ENCODE measurements around the gene PRIMPOL. TPM values are rescaled to one million over a fixed set of nuclear protein-coding genes. Genes with fewer than 3 reads are reported as not detected.
"Not testable (repeated sequence)": the region's sequence is repeated elsewhere in the genome, so short reads cannot be mapped to it uniquely, and the experiment has no call there.

Gene PRIMPOL
- total RNA-seq, 2 donors from 2014 or later: 17.0 to 23.6 TPM

DNA sequence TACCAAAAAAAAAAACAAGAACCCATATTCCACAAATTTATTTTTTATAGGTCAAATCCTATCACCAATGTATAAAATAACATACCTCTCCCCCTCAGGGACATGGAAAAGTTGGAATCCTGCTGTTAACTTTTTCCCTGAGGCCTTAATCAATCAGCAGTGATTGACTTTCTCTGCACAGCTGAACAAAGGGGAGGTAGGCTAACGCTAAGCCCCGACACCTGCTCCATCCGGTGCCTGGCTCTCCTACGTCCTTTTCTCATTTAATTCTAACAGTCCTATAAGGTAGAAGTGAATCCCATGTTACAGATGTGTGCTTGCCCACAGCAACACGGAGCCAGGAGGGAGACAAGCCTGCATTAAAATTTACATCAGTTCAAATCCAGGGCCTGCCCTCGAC is 81.5 kb downstream of the PRIMPOL start:
- Mint-ChIP-seq H3K4me1 (peaks cover 6% of the 10 kb centered on the region), H3K27ac (no peak overlapping the region), H3K36me3 (ENCODE audit: low read depth) (peaks cover 74% of the 10 kb centered on the region), H3K27me3 (no peaks in the 10 kb centered on the region), H3K9me3 (no peaks in the 10 kb centered on the region), H3K4me3 (peak overlapping the region; percentile 94)
- ATAC-seq (replicated peaks): no peak

DNA sequence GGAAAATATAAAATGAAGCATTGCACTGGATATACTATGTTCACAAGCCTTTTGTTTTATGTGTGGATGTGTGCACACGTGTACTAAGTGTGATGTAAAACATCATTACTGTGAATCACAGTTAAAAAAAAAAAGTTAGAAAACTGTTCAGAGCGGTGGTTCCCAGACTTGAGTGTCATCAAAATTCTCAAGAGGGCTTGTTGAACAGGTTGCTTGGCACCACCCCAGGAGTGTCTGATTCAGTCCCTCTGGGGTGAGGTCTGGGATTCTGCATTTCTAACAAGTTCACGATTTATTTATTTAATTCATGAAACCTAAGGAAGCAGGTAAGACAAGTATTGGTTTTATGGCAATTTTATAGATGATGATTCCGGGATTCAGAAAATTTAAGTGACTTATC is 82.6 kb downstream of the PRIMPOL start:
- Mint-ChIP-seq H3K9me3 (no peaks in the 10 kb centered on the region), H3K36me3 (ENCODE audit: low read depth) (peaks cover 63% of the 10 kb centered on the region), H3K4me3 (peak overlapping the region; percentile 94), H3K4me1 (peaks cover 6% of the 10 kb centered on the region), H3K27ac (peak overlapping the region; percentile 82), H3K27me3 (no peaks in the 10 kb centered on the region)
- ATAC-seq (replicated peaks): no peak

DNA sequence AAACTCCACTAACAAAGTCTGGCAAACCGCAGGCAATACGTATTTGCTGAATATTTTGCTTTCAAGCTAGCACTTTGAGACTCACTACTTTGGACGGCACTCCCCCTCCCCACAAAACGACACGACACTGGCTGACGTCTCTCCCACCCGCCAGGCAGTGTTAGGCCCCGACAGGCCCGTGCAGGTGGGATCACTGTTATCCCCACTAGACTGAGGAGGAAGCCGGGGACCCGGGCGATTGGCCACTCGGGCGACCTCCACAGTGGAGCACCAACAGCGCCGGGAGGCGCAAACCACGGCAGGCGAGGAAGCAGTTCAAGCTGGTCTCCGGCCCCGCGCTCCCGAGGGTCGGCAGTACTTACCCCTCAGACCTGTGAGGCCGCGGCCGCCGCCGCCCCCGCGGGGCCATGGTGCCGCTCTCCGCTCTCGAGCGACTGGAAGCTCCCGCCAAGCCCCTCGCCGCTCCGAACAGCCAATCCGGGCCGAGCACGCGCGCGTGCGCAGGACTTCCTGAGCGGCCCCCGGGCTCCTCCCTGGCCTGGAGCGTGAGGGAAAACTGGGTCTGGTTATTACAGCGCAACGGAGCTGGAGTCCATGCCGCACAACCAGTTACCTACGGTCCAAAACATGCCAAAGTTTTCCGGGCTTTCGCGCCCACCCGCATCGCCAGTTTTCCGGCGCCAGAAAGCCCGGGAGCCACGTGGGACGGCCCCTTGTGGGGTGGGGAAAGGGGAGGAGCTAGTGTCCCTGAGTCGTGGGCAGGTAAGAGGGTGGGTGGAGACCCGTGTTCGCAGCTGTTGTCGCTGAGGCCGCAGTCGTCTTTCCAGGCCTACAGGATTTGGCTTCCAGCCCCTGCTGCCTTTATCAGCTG is 84.4 kb downstream of the PRIMPOL start, which contains the start of gene CENPU:
CENPU (minus strand) TSS at position 443 of the 871 bp plus-strand sequence; CDS start at position 409, 34 bp downstream.
- peak within 1 kb of the TSS; percentile 94 for H3K4me3 Mint-ChIP-seq
- H3K36me3 Mint-ChIP-seq (ENCODE audit: low read depth): peaks cover 46% of the 10 kb centered on the region
- H3K27me3 Mint-ChIP-seq: no peaks in the 10 kb centered on the region
- H3K9me3 Mint-ChIP-seq: no peaks in the 10 kb centered on the region
- peak within 1 kb of the TSS; percentile 85 for H3K27ac Mint-ChIP-seq
- peak; percentile 92 for ATAC-seq (replicated peaks)
- H3K4me1 Mint-ChIP-seq: peaks cover 6% of the 10 kb centered on the region

DNA sequence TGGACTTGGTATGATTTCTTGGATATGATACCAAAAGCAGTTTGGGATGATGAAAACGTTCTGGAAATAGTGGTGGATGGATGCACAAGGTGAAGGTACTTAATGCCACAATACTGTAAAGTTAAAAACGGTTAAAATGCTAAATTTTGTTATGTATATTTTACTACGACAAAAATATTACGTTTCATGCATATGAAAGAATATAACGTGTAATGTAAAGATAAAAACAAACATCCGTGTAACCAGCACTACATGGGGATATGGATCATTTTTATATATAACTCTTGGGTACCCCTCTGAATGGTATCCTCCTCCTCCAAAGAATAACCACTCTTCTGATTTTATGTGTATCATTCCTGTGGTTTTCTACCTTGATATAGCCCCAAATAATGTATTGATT is 85.2 kb downstream of the PRIMPOL start:
- ATAC-seq (replicated peaks): no peak
- H3K36me3 Mint-ChIP-seq (ENCODE audit: low read depth): peaks cover 37% of the 10 kb centered on the region
- no peaks in the 10 kb centered on the region for H3K27me3 Mint-ChIP-seq
- H3K27ac Mint-ChIP-seq: peak overlapping the region; percentile 85
- no peaks in the 10 kb centered on the region for H3K9me3 Mint-ChIP-seq
- H3K4me3 Mint-ChIP-seq: peak overlapping the region; percentile 94
- H3K4me1 Mint-ChIP-seq: peaks cover 13% of the 10 kb centered on the region

- not testable (repeated sequence) for ATAC-seq (replicated peaks); H3K36me3 Mint-ChIP-seq (ENCODE audit: low read depth); H3K9me3 Mint-ChIP-seq; H3K4me3 Mint-ChIP-seq; H3K27me3 Mint-ChIP-seq; H3K4me1 Mint-ChIP-seq
- peak overlapping the region; percentile 14 for H3K27ac Mint-ChIP-seq
Measured at GRCh38 chr4:184739575-184739974, 90.0 kb downstream of the PRIMPOL start.

DNA sequence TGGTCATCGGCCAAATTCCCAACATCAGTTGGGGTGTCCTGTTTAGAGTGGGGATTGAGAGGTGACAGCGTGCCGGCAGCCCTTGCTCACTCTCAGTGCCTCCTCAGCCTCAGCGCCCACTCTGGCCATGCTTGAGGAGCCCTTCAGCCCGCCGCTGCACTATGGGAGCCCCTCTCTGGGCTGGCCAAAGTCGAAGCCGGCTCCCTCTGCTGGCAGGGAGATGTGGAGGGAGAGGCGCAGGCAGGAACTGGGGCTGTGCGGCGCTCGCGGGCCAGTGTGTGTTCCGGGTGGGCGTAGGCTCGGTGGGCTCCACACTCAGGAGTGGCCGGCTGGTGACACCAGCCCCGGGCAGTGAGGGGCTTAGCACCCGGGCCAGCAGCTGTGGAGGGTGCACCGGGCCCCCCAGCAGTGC is 91.4 kb downstream of the PRIMPOL start:
- no peak overlapping the region for H3K27ac Mint-ChIP-seq
- no peaks in the 10 kb centered on the region for H3K27me3 Mint-ChIP-seq
- no peaks in the 10 kb centered on the region for H3K36me3 Mint-ChIP-seq (ENCODE audit: low read depth)
- no peak for ATAC-seq (replicated peaks)
- no peak overlapping the region for H3K4me3 Mint-ChIP-seq
- H3K9me3 Mint-ChIP-seq: no peaks in the 10 kb centered on the region
- peaks cover 9% of the 10 kb centered on the region for H3K4me1 Mint-ChIP-seq

DNA sequence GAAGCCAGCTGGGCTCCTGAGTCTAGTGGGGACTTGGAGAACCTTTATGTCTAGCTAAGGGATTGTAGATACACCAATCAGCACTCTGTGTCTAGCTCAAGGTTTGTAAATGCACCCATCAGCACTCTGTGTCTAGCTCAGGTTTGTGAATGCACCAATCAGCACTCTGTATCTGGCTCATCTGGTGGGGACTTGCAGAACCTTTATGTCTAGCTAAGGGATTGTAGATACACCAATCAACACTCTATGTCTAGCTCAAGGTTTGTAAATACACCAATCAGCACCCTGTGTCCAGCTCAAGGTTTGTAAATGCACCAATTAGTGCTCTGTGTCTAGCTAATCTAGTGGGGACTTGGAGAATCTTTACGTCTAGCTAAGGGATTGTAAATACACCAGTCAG is 92.1 kb downstream of the PRIMPOL start:
- ATAC-seq (replicated peaks); H3K4me1 Mint-ChIP-seq; H3K4me3 Mint-ChIP-seq; H3K36me3 Mint-ChIP-seq (ENCODE audit: low read depth); H3K27me3 Mint-ChIP-seq; H3K27ac Mint-ChIP-seq; H3K9me3 Mint-ChIP-seq: not testable (repeated sequence)

GRCh38 chr4:184743650-184744049 is 94.1 kb downstream of the PRIMPOL start:
- Mint-ChIP-seq H3K4me3 (no peak overlapping the region), H3K9me3 (no peaks in the 10 kb centered on the region), H3K27ac (no peak overlapping the region), H3K36me3 (ENCODE audit: low read depth) (no peaks in the 10 kb centered on the region), H3K27me3 (no peaks in the 10 kb centered on the region), H3K4me1 (peaks cover 9% of the 10 kb centered on the region)
- no peak for ATAC-seq (replicated peaks)

- H3K27ac Mint-ChIP-seq: no peak overlapping the region
- no peaks in the 10 kb centered on the region for H3K36me3 Mint-ChIP-seq (ENCODE audit: low read depth)
- H3K9me3 Mint-ChIP-seq: no peaks in the 10 kb centered on the region
- no peak overlapping the region for H3K4me3 Mint-ChIP-seq
- ATAC-seq (replicated peaks): no peak
- no peaks in the 10 kb centered on the region for H3K27me3 Mint-ChIP-seq
- peaks cover 8% of the 10 kb centered on the region for H3K4me1 Mint-ChIP-seq
Measured at GRCh38 chr4:184744236-184744635, 94.7 kb downstream of the PRIMPOL start.

Other genes with a start within 250 kb of the PRIMPOL start
- gene IRF2, start 175.2 kb upstream of the PRIMPOL start, total RNA-seq: 10 to 100 TPM; 48.1 to 61.7 TPM
- gene CASP3, start 291 bp upstream of the PRIMPOL start, total RNA-seq: 10 to 100 TPM; 65.2 to 84.9 TPM
- gene CENPU, start 84.4 kb downstream of the PRIMPOL start, total RNA-seq: 10 to 100 TPM; 48.6 to 66.4 TPM
- 10 to 100 TPM; 13.2 to 22.2 TPM for gene ACSL1, start 176.2 kb downstream of the PRIMPOL start, total RNA-seq

All from activated T-helper 17 cell treated with anti-CD3 and anti-CD28 coated beads, Interleukin-2, amount 50 U/mL, for 72 hours (primary cell).